A673 (cell line): ENCODE results near the gene LVRN.

Experiments
- EZH2 ChIP-seq: fragments of 200-600 bp; sonication (generic); IDR thresholded peaks from 2 replicates; pipeline ENCODE4 v1.6.1; 2017; ENCODE audit warnings: borderline replicate concordance, low read depth, mild to moderate bottlenecking, mixed read lengths, antibody characterized with exemption, low read length; ENCODE audit not compliant: poor library complexity, severe bottlenecking
- TF ChIP-seq, protein P1 (sequence below): fragments of 300-800, 200-600 bp; sonication (generic); conservative IDR thresholded peaks from 2 replicates; pipeline ENCODE4 v1.5.1; 2017; ENCODE audit warnings: low read depth, mild to moderate bottlenecking, antibody characterized with exemption, low read length, moderate library complexity, mixed read lengths

DNA sequence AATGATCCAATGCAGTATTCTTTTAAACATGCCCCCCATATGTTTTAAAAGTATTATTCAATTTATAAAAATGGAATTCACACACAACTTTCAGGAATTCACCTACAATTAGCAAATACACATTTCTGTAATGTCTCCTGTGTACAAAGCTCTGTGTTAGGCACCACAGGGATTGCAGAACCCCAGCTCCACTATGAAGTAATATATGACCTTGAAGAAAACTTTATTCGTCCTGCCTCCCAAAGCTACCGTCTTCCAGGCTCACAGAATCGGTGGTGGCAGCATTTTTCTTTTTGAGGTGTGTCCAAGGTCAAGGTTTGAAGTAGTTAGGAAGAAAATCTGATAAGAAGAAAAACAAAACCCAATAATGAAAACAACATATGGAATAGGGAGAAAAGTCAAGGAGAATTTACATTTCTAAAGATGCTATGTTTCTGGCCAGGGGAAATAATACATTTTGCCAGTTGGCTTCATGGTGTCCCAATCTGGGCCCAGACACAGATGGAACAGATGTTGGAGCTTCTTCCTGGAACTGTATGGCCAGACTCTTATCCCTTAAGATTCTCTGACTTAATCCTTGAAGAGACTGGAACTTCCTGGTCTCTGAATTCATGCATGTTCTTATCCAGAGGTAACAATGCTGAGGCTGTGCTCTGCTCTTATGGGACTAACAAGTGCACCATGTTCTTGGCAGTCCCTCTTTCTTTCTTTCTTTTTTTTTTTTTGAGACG lies 22.0 kb upstream of the LVRN start:
- TF ChIP-seq, protein P1, sequence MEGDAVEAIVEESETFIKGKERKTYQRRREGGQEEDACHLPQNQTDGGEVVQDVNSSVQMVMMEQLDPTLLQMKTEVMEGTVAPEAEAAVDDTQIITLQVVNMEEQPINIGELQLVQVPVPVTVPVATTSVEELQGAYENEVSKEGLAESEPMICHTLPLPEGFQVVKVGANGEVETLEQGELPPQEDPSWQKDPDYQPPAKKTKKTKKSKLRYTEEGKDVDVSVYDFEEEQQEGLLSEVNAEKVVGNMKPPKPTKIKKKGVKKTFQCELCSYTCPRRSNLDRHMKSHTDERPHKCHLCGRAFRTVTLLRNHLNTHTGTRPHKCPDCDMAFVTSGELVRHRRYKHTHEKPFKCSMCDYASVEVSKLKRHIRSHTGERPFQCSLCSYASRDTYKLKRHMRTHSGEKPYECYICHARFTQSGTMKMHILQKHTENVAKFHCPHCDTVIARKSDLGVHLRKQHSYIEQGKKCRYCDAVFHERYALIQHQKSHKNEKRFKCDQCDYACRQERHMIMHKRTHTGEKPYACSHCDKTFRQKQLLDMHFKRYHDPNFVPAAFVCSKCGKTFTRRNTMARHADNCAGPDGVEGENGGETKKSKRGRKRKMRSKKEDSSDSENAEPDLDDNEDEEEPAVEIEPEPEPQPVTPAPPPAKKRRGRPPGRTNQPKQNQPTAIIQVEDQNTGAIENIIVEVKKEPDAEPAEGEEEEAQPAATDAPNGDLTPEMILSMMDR: no peak
- no peak for TF ChIP-seq EZH2
